Suprapubic skin (tissue), 4 donors: ENCODE results near the gene ZNF672. TPM values are rescaled to one million over a fixed set of nuclear protein-coding genes. Genes with fewer than 3 reads are reported as not detected.
A peak's percentile ranks its signal among the peaks of the same experiment; 100 is the strongest.
"Not testable (repeated sequence)": the region's sequence is repeated elsewhere in the genome, so short reads cannot be mapped to it uniquely, and the experiment has no call there.

ENCODE experiments used
- DNase-seq, 2 donors: peaks; one replicate each; pipeline ENCODE4 v3.0.0-alpha.2; 2019; ENCODE audit warnings: low spot score in 2 of 2
- H3K27ac ChIP-seq: fragments of 200-600 bp; sonication (generic); one replicate; pipeline ENCODE4 v1.5.1; 2019
- H3K27me3 ChIP-seq: fragments of 200-600 bp; sonication (generic); one replicate; pipeline ENCODE4 v1.5.1; 2019
- H3K36me3 ChIP-seq: fragments of 200-600 bp; sonication (generic); one replicate; pipeline ENCODE4 v1.5.1; 2019
- H3K4me1 ChIP-seq: fragments of 200-600 bp; sonication (generic); one replicate; pipeline ENCODE4 v1.5.1; 2019
- H3K4me3 ChIP-seq: fragments of 200-600 bp; sonication (generic); one replicate; pipeline ENCODE4 v1.5.1; 2019; ENCODE audit warnings: mild to moderate bottlenecking
- H3K9me3 ChIP-seq: fragments of 200-600 bp; sonication (generic); one replicate; pipeline ENCODE4 v1.5.1; 2019
- EP300 ChIP-seq: sonication (generic); formaldehyde crosslinking; IDR thresholded peaks from one replicate; pipeline ENCODE4 v1.6.1; 2017; ENCODE audit warnings: antibody characterized with exemption
- POLR2A ChIP-seq, 2 donors: fragments of 450-650 bp; IDR thresholded peaks; one replicate each; pipeline ENCODE4 v1.6.1; 2017; ENCODE audit warnings: antibody characterized with exemption in 2 of 2, mild to moderate bottlenecking in 2 of 2, moderate library complexity in 2 of 2
- POLR2AphosphoS5 ChIP-seq, 3 donors: sonication (generic); formaldehyde crosslinking; IDR thresholded peaks; one replicate each; pipeline ENCODE4 v1.6.1; 2017; ENCODE audit warnings: antibody characterized with exemption in 3 of 3
- WGBS: methylation state at CpG from one replicate; pipeline ENCODE4 v1.1.5; 2018; 5-methylcytosine and 5-hydroxymethylcytosine counted together
- total RNA-seq, 4 donors: library from RNA; depleted of rRNA; stranded (reverse); fragments of >200 nt; gene quantifications; one replicate each; pipeline ENCODE4 v1.1.0, GENCODE V29; 2016
- TF ChIP-seq, protein P1 (sequence below), 2 donors: fragments of 200-600 bp in 1 of 2; fragments of 450-650 bp in 1 of 2; sonication (generic) in 1 of 2; IDR thresholded peaks; one replicate each; pipeline ENCODE4 v1.5.1; 2016 to 2019; ENCODE audit warnings: antibody characterized with exemption in 2 of 2, mild to moderate bottlenecking in 1 of 2, moderate library complexity in 1 of 2

ZNF672 gene
- total RNA-seq, 4 donors from 2014 or later = 34.4 to 39.7 (median 38.8) TPM

- Histone ChIP-seq H3K36me3 (peaks cover 7% of the 10 kb centered on the region), H3K4me1 (peaks cover 51% of the 10 kb centered on the region), H3K9me3 (no peaks in the 10 kb centered on the region), H3K27ac (peak overlapping the region; percentile 97), H3K27me3 (no peaks in the 10 kb centered on the region), H3K4me3 (peak overlapping the region; percentile 81)
- WGBS = 1% methylated on average over 18 of the region's 18 CpGs
- DNase-seq = no peak
- peak in 1 of 2 donors; percentile 10 for TF ChIP-seq POLR2A (IDR thresholded peaks at IDR 0.05)
- TF ChIP-seq, protein P1, sequence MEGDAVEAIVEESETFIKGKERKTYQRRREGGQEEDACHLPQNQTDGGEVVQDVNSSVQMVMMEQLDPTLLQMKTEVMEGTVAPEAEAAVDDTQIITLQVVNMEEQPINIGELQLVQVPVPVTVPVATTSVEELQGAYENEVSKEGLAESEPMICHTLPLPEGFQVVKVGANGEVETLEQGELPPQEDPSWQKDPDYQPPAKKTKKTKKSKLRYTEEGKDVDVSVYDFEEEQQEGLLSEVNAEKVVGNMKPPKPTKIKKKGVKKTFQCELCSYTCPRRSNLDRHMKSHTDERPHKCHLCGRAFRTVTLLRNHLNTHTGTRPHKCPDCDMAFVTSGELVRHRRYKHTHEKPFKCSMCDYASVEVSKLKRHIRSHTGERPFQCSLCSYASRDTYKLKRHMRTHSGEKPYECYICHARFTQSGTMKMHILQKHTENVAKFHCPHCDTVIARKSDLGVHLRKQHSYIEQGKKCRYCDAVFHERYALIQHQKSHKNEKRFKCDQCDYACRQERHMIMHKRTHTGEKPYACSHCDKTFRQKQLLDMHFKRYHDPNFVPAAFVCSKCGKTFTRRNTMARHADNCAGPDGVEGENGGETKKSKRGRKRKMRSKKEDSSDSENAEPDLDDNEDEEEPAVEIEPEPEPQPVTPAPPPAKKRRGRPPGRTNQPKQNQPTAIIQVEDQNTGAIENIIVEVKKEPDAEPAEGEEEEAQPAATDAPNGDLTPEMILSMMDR (IDR thresholded peaks at IDR 0.05) = no peak
- TF ChIP-seq EP300 = no peak
- TF ChIP-seq POLR2AphosphoS5 (IDR thresholded peaks at IDR 0.05) = no peak
These were observed 12.5 kb upstream of the ZNF672 start for GRCh38 chr1:248825573-248825908.

DNA sequence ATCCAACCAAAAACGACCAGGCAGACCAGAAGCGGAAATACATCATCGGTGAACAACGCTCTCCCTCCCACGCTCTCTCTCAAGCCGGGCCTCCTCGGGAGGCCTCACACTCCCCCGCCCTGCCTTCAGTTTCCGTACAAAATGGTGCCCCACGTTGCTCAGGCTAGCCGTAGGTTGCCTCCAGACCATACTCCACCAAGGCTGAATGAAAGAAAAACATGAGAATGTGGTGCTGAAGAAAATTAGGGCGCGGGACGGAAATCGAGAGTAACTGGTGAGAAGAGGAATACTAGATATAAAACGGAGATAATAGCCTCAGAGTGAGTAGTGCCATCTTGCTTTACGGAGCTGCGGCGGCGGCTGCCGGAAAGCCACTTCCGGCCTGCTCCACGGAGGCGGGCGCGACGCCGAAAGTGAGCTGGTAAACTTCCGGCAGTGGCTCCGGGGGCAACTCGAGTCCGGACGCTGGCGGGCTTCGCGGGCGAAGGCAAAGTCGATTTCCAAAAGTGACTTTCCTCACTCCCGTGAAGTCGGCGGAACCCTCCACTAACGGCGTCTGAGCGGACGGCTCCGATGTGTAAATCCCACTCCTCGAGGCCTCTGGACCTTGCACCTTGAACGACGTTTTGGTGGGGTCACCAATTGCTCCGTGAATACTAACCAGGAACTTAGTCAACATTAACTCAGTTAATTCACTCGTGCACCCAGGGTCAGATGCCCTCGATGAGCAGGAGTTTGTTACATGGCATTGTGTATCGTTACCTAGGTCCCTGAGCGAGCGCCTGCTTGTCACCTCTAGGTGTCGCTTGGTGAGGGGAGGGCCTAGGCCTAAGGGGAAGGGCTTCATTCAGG, 11.9 kb upstream of the ZNF672 start, which contains the start of gene SH3BP5L:
TSS of gene SH3BP5L (minus strand) at position 7 of the 852 bp plus-strand sequence. CDS start 980 bp downstream, outside the sequence.
- H3K9me3 ChIP-seq = no peaks in the 10 kb centered on the region
- TF ChIP-seq, protein P1 (IDR thresholded peaks at IDR 0.05) = peak; percentile 31 to 66
- TF ChIP-seq EP300 (peak; percentile 14), POLR2A (IDR thresholded peaks at IDR 0.05) (peak in 1 of 2 donors; percentile 77), POLR2AphosphoS5 (IDR thresholded peaks at IDR 0.05) (peak in 1 of 3 donors; percentile 19)
- H3K27me3 ChIP-seq = no peaks in the 10 kb centered on the region
- peaks cover 48% of the 10 kb centered on the region for H3K4me1 ChIP-seq
- peak within 1 kb of the TSS; percentile 97 for H3K27ac ChIP-seq
- peak; percentile 94 to 95 for DNase-seq
- peaks cover 2% of the 10 kb centered on the region for H3K36me3 ChIP-seq
- whole genome bisulfite sequencing = under 1% methylated on average over 44 of the region's 56 CpGs
- H3K4me3 ChIP-seq = peak within 1 kb of the TSS; percentile 81

- Histone ChIP-seq H3K27me3 (no peaks in the 10 kb centered on the region), H3K4me1 (peaks cover 22% of the 10 kb centered on the region), H3K9me3 (no peaks in the 10 kb centered on the region), H3K4me3 (no peak overlapping the region), H3K36me3 (no peaks in the 10 kb centered on the region), H3K27ac (no peak overlapping the region)
- TF ChIP-seq POLR2AphosphoS5 (IDR thresholded peaks at IDR 0.05) (no peak), EP300 (no peak), POLR2A (IDR thresholded peaks at IDR 0.05) (no peak)
- TF ChIP-seq, protein P1 (IDR thresholded peaks at IDR 0.05) = no peak
- no peak for DNase-seq
- WGBS = 63% methylated on average over 3 of the region's 3 CpGs
These were observed 9.2 kb upstream of the ZNF672 start for GRCh38 chr1:248828845-248829244.

DNA sequence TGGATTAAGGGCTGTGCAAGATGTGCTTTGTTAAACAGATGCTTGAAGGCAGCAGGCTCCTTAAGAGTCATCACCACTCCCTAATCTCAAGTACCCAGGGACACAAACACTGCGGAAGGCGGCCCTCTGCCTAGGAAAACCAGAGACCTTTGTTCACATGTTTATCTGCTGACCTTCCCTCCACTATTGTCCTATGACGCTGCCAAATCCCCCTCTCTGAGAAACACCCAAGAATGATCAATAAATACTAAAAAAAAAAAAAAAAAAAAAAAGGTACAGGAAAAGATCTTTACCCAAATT, 7.4 kb upstream of the ZNF672 start:
- not testable (repeated sequence) for H3K4me3 ChIP-seq, H3K36me3 ChIP-seq, H3K9me3 ChIP-seq, H3K27ac ChIP-seq, H3K27me3 ChIP-seq, H3K4me1 ChIP-seq
- WGBS = 72% methylated on average over 3 of the region's 3 CpGs
- DNase-seq = peak; percentile 6 to 11

DNA sequence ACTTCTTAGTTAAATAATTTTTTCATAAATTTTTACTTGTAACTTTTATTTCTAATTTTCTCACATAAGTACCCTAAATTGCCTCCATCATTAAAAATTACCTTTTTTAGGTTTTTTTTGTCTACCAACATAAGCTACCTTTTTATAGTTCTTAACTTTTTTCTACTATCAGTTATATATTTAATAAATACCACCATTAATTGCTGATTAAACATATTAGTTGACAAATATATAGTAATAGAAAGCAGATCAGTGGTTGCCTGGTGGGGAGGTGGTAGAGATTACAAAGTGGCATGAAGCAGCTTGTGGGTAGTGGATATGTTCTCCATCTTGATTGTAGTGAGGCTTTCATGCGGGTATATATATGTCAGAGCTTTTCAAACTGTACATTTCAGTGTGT, 6.2 kb upstream of the ZNF672 start:
- Histone ChIP-seq H3K4me1 (peaks cover 4% of the 10 kb centered on the region), H3K27me3 (no peaks in the 10 kb centered on the region), H3K9me3 (no peaks in the 10 kb centered on the region), H3K27ac (no peak overlapping the region), H3K36me3 (no peaks in the 10 kb centered on the region), H3K4me3 (no peak overlapping the region)
- DNase-seq = no peak
- 80% methylated on average over 1 of the region's 1 CpG for WGBS
- TF ChIP-seq EP300 = no peak
- TF ChIP-seq POLR2A (IDR thresholded peaks at IDR 0.05) = no peak
- TF ChIP-seq, protein P1 (IDR thresholded peaks at IDR 0.05) = no peak
- no peak for TF ChIP-seq POLR2AphosphoS5 (IDR thresholded peaks at IDR 0.05)
